CD4-positive, alpha-beta T cell (primary cell): ENCODE measurements around the gene PPP2R3A. TPM values are rescaled to one million over a fixed set of nuclear protein-coding genes. Genes with fewer than 3 reads are reported as not detected.

Experiments
- ATAC-seq: fragments of 200-7000 bp; cut with Tn5 transposase; one replicate; pipeline ENCODE4 v1.10.0; 2022; ENCODE audit warnings: mild to moderate bottlenecking; ENCODE audit not compliant: poor library complexity
- CTCF ChIA-PET: fragments of 350-600 bp; sonication (Branson Sonifier 250); formaldehyde crosslinking; loops from one replicate; lab custom pipeline; 2021; ENCODE audit warnings: antibody characterized with exemption, inconsistent platforms; lab: Charles Lee
- POLR2A ChIA-PET: fragments of 350-600 bp; sonication (Branson Sonifier 250); formaldehyde crosslinking; loops from one replicate; lab custom pipeline; 2021; ENCODE audit warnings: antibody characterized with exemption, inconsistent platforms; lab: Charles Lee
- DNase-seq, 14 experiments: peaks; one replicate each; pipeline ENCODE4 v3.0.0-alpha.2; 2013 to 2020; ENCODE audit warnings: mixed read lengths in 2 of 14
- H3K27ac ChIP-seq, 2 donors: one replicate each; pipeline versions ENCODE4 v1.5.1 to v1.7.0; 2013; ENCODE audit warnings: low read length in 2 of 2, low read depth in 1 of 2, mild to moderate bottlenecking in 1 of 2
- H3K27me3 ChIP-seq, 2 experiments: 1 replicate in 1 of 2; 2 replicates in 1 of 2; pipeline versions ENCODE4 v1.6.1 to v1.7.0; 2013; ENCODE audit warnings: low read length in 2 of 2, control low read depth in 1 of 2, mild to moderate bottlenecking in 1 of 2, moderate library complexity in 1 of 2; ENCODE audit not compliant: insufficient read depth in 2 of 2, control insufficient read depth in 1 of 2
- H3K36me3 ChIP-seq: one replicate; pipeline ENCODE4 v1.6.1; 2013; ENCODE audit warnings: low read length, control low read depth; ENCODE audit not compliant: insufficient read depth
- H3K4me1 ChIP-seq: one replicate; pipeline ENCODE4 v1.6.1; 2013; ENCODE audit warnings: low read length, control low read depth; ENCODE audit not compliant: insufficient read depth
- H3K4me3 ChIP-seq: one replicate; pipeline ENCODE4 v1.5.1; 2013; ENCODE audit warnings: mild to moderate bottlenecking, low read length, moderate library complexity
- H3K9me3 ChIP-seq, 2 experiments: 1 replicate in 1 of 2; 2 replicates in 1 of 2; pipeline versions ENCODE4 v1.6.1 to v1.7.0; 2013; ENCODE audit warnings: low read length in 2 of 2, mild to moderate bottlenecking in 2 of 2, control low read depth in 1 of 2, moderate library complexity in 1 of 2; ENCODE audit not compliant: control insufficient read depth in 1 of 2, insufficient read depth in 1 of 2
- H3K27ac Mint-ChIP-seq: one replicate; pipeline ENCODE4 v1.8.0; 2020; ENCODE audit warnings: mixed read lengths
- H3K27me3 Mint-ChIP-seq: one replicate; pipeline ENCODE4 v1.8.0; 2021; ENCODE audit warnings: mixed read lengths
- H3K36me3 Mint-ChIP-seq: one replicate; pipeline ENCODE4 v1.8.0; 2021; ENCODE audit warnings: low read depth, mixed read lengths
- H3K4me1 Mint-ChIP-seq: one replicate; pipeline ENCODE4 v1.8.0; 2021; ENCODE audit warnings: low read depth, mixed read lengths
- H3K4me3 Mint-ChIP-seq: one replicate; pipeline ENCODE4 v1.8.0; 2020; ENCODE audit warnings: mild to moderate bottlenecking, mixed read lengths
- H3K9me3 Mint-ChIP-seq: one replicate; pipeline ENCODE4 v1.8.0; 2020; ENCODE audit warnings: mixed read lengths
- intact Hi-C, 2 experiments: fragments of 100-400 bp; cut with DNase I in 1 of 2; cut with micrococcal nuclease in 1 of 2; formaldehyde crosslinking; loops; one replicate each; pipeline versions ENCODE4 v1.15.1 to v1.9.0; 2023 to 2025; cut with DNase I, micrococcal nuclease
- total RNA-seq, 174 experiments: library from RNA in 2 of 174; stranded (reverse) in 2 of 174; gene quantifications; one replicate each; pipeline ENCODE4 v1.2.3 and lab custom pipeline; 2021 to 2026
- TF ChIP-seq, protein P1 (sequence below): fragments of 200-600 bp; IDR thresholded peaks from one replicate; pipeline ENCODE4 v1.8.0; 2022; ENCODE audit warnings: antibody characterized with exemption, mild to moderate bottlenecking

Gene PPP2R3A
- total RNA-seq, 2 experiments from 2014 or later: 0.14 to 0.31 TPM

DNA sequence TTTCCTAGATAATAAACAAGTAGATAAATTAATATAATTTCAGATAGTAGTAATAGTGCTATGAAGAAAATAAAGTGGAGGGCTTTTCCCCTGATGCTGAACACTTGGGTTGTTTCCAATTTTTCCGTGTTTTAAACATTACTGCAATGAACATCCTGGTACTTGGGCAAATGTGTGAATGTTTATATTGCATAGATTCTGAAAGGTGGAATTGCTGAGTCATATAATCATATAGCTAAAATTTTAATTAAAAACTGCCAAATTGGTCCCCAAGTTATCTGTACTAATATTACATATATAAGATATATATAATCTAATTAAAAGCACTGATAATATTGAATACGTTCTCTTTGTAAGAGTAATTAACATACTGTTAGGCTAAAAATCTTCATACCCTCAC lies 10.0 kb downstream of the PPP2R3A start:
- peaks cover 0 to 9% of the 10 kb centered on the region in 2 experiments for H3K27me3 ChIP-seq
- H3K4me3 Mint-ChIP-seq: no peak overlapping the region
- DNase-seq (no peak), ATAC-seq (no peak)
- intact Hi-C loops: no loop called here
- H3K9me3 ChIP-seq: no peaks in the 10 kb centered on the region
- H3K27ac ChIP-seq: no peak overlapping the region
- H3K4me1 Mint-ChIP-seq: no peaks in the 10 kb centered on the region
- no peaks in the 10 kb centered on the region for H3K36me3 Mint-ChIP-seq
- H3K27me3 Mint-ChIP-seq: peaks cover 28% of the 10 kb centered on the region
- no peaks in the 10 kb centered on the region for H3K9me3 Mint-ChIP-seq
- no peaks in the 10 kb centered on the region for H3K36me3 ChIP-seq
- TF ChIP-seq, protein P1, sequence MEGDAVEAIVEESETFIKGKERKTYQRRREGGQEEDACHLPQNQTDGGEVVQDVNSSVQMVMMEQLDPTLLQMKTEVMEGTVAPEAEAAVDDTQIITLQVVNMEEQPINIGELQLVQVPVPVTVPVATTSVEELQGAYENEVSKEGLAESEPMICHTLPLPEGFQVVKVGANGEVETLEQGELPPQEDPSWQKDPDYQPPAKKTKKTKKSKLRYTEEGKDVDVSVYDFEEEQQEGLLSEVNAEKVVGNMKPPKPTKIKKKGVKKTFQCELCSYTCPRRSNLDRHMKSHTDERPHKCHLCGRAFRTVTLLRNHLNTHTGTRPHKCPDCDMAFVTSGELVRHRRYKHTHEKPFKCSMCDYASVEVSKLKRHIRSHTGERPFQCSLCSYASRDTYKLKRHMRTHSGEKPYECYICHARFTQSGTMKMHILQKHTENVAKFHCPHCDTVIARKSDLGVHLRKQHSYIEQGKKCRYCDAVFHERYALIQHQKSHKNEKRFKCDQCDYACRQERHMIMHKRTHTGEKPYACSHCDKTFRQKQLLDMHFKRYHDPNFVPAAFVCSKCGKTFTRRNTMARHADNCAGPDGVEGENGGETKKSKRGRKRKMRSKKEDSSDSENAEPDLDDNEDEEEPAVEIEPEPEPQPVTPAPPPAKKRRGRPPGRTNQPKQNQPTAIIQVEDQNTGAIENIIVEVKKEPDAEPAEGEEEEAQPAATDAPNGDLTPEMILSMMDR: no peak
- H3K27ac Mint-ChIP-seq: no peak overlapping the region
- CTCF ChIA-PET: no interaction called here
- H3K4me3 ChIP-seq: no peak overlapping the region
- POLR2A ChIA-PET: no interaction called here
- H3K4me1 ChIP-seq: no peaks in the 10 kb centered on the region

- H3K36me3 Mint-ChIP-seq: no peaks in the 10 kb centered on the region
Observed at GRCh38 chr3:135980343-135980742, 14.8 kb downstream of the PPP2R3A start.

DNA sequence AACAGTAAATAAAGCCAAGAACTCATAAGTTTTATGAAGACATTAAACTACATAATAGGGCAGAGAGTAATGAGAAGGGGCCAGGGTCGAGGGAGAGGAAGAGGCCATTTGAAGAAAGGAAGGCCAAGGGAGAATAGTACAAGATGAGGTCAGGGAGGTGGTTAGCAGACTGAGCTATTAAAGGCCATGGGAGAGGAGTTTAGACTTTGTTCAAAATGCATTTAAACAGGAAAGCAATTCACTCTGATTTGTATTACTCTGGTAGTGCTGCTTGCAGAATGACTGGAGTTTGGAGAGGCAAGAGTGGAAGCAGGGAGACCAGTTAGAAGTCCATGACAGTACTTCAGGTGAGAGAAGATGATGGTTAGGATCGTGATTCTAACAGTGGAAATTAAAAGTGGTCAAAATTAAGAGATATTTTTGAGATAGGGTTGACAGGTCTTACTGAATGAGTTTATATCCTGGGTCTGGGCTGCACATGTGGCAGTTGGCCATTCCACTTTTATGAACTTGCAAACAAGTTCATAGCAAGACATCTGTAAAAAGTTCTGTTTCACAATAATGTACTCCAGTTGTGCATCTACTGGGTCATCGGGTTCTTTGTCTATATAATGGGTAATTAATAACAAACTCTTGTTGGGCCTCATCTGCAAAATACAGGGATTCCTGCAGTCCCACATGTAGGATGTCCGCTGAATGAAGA lies 16.3 kb downstream of the PPP2R3A start:
- ChIA-PET POLR2A (no interaction called here), CTCF (no interaction called here)
- no peaks in the 10 kb centered on the region for H3K36me3 ChIP-seq
- H3K27me3 ChIP-seq: peaks cover 2 to 3% of the 10 kb centered on the region in 2 experiments
- DNase-seq (no peak), ATAC-seq (no peak)
- no peak overlapping the region for H3K4me3 ChIP-seq
- no peaks in the 10 kb centered on the region for H3K36me3 Mint-ChIP-seq
- H3K4me3 Mint-ChIP-seq: no peak overlapping the region
- no peaks in the 10 kb centered on the region for H3K9me3 Mint-ChIP-seq
- H3K27me3 Mint-ChIP-seq: peaks cover 25% of the 10 kb centered on the region
- no peaks in the 10 kb centered on the region for H3K4me1 Mint-ChIP-seq
- intact Hi-C loops: no loop called here
- H3K27ac ChIP-seq: no peak overlapping the region
- H3K4me1 ChIP-seq: no peaks in the 10 kb centered on the region
- TF ChIP-seq, protein P1: no peak
- H3K9me3 ChIP-seq: no peaks in the 10 kb centered on the region
- no peak overlapping the region for H3K27ac Mint-ChIP-seq

More at GRCh38 chr3:135980343-135980742, 14.8 kb downstream of the PPP2R3A start:
- CTCF ChIA-PET: interaction anchor here (0.5 kb wide), 1 partner anchor 922 kb away, joined by 3 read pairs; no protein-coding TSS in a partner anchor
- no peak for ATAC-seq
- H3K36me3 ChIP-seq: no peaks in the 10 kb centered on the region
- H3K9me3 ChIP-seq: no peaks in the 10 kb centered on the region
- intact Hi-C loops: no loop called here
- H3K27ac Mint-ChIP-seq: no peak overlapping the region
- peaks cover 25% of the 10 kb centered on the region for H3K27me3 Mint-ChIP-seq
- H3K4me1 Mint-ChIP-seq: no peaks in the 10 kb centered on the region
- peaks cover 2 to 3% of the 10 kb centered on the region in 2 experiments for H3K27me3 ChIP-seq
- DNase-seq: no peak
- no peak overlapping the region for H3K4me3 Mint-ChIP-seq
- TF ChIP-seq, protein P1: no peak
- H3K4me3 ChIP-seq: no peak overlapping the region
- no peaks in the 10 kb centered on the region for H3K4me1 ChIP-seq
- POLR2A ChIA-PET: no interaction called here
- H3K27ac ChIP-seq: no peak overlapping the region
- no peaks in the 10 kb centered on the region for H3K9me3 Mint-ChIP-seq
